ENCODE data around the gene ETFDH.
A peak's percentile ranks its signal among the peaks of the same experiment; 100 is the strongest.

ETFDH gene

GRCh38 chr4:158667651-158668198 is 4.4 kb upstream of the ETFDH start:
- TF ChIP-seq CTCF (IDR thresholded peaks at IDR 0.05; ENCODE audit: low read depth, low read length) = peak; percentile 72
- H3K4me3 ChIP-seq (ENCODE audit: low read depth, low read length) = no peak overlapping the region

- H3K4me3 ChIP-seq (ENCODE audit: low read depth, low read length) = no peak overlapping the region
- no peak for TF ChIP-seq CTCF (IDR thresholded peaks at IDR 0.05; ENCODE audit: low read depth, low read length)
Measured at GRCh38 chr4:158669310-158669709, 2.8 kb upstream of the ETFDH start.

GRCh38 chr4:158670975-158671664 is 976 bp upstream of the ETFDH start:
- peak overlapping the region; percentile 79 for H3K4me3 ChIP-seq (ENCODE audit: low read depth, low read length)
- TF ChIP-seq CTCF (IDR thresholded peaks at IDR 0.05; ENCODE audit: low read depth, low read length) = no peak

- TF ChIP-seq CTCF (IDR thresholded peaks at IDR 0.05; ENCODE audit: low read depth, low read length) = no peak
- H3K4me3 ChIP-seq (ENCODE audit: low read depth, low read length) = peak within 1 kb of the TSS; percentile 79
Measured at GRCh38 chr4:158671665-158671914, 506 bp upstream of the ETFDH start, which contains the start of gene C4orf46. Gene C4orf46 (minus strand): TSS chr4:158671887. CDS start chr4:158671801, 86 bp downstream.

- H3K4me3 ChIP-seq (ENCODE audit: low read depth, low read length) = no peak overlapping the region
- no peak for TF ChIP-seq CTCF (IDR thresholded peaks at IDR 0.05; ENCODE audit: low read depth, low read length)
Measured at GRCh38 chr4:158673633-158674032, 1.5 kb downstream of the ETFDH start.

GRCh38 chr4:158676076-158676475 is 4.0 kb downstream of the ETFDH start:
- TF ChIP-seq CTCF (IDR thresholded peaks at IDR 0.05; ENCODE audit: low read depth, low read length) = no peak
- no peak overlapping the region for H3K4me3 ChIP-seq (ENCODE audit: low read depth, low read length)

GRCh38 chr4:158678767-158679166 is 6.7 kb downstream of the ETFDH start:
- H3K4me3 ChIP-seq (ENCODE audit: low read depth, low read length) = no peak overlapping the region
- TF ChIP-seq CTCF (IDR thresholded peaks at IDR 0.05; ENCODE audit: low read depth, low read length) = no peak

Measured in WI38 (cell line).